GM13976 (cell line): Measurements from ENCODE around the gene GSG1L.

Experiments
- DNase-seq: peaks from one replicate; pipeline ENCODE4 v3.0.0; 2012; ENCODE audit warnings: low spot score
- in situ Hi-C: fragments of 300-500 bp; cut with MboI; formaldehyde crosslinking; loops from one replicate; pipeline ENCODE4 v1.12.0; 2022; ENCODE audit warnings: low sequenced_read_pairs, mixed read lengths, inconsistent platforms; ENCODE audit not compliant: unreplicated experiment
- TF ChIP-seq, protein P1 (sequence below): IDR thresholded peaks from 2 replicates; pipeline ENCODE4 v1.5.1; 2012; ENCODE audit warnings: borderline replicate concordance, mild to moderate bottlenecking; ENCODE audit not compliant: insufficient read depth; ENCODE audit errors: extremely low read depth, missing control alignments, control extremely low read depth

The GSG1L gene

GRCh38 chr16:27853101-27853500, 210.4 kb downstream of the GSG1L start:
- in situ Hi-C loops = no loop called here
- peak; percentile 6 for DNase-seq
- TF ChIP-seq, protein P1, sequence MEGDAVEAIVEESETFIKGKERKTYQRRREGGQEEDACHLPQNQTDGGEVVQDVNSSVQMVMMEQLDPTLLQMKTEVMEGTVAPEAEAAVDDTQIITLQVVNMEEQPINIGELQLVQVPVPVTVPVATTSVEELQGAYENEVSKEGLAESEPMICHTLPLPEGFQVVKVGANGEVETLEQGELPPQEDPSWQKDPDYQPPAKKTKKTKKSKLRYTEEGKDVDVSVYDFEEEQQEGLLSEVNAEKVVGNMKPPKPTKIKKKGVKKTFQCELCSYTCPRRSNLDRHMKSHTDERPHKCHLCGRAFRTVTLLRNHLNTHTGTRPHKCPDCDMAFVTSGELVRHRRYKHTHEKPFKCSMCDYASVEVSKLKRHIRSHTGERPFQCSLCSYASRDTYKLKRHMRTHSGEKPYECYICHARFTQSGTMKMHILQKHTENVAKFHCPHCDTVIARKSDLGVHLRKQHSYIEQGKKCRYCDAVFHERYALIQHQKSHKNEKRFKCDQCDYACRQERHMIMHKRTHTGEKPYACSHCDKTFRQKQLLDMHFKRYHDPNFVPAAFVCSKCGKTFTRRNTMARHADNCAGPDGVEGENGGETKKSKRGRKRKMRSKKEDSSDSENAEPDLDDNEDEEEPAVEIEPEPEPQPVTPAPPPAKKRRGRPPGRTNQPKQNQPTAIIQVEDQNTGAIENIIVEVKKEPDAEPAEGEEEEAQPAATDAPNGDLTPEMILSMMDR = no peak

DNA sequence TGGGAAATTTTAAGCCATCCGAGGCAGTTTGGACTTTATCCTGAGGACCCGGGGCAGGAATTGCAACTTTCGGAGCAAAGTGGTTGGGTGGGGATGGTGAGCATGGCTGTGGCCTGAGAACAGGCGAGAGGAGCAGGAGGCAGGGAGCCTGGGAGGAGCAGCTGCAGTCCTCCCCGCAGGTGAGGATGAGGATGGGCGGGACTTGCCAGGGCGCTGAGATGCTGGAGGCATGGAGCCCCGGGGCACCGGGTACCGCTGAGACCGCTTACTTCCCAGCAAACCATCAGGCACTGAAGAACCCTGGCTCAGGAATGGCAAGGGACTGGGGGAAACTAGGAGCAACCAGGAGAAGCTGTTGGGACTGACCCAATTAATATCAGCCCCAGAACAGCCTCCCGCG, 210.8 kb downstream of the GSG1L start:
- TF ChIP-seq, protein P1 = no peak
- in situ Hi-C loops = no loop called here
- peak; percentile 8 for DNase-seq

DNA sequence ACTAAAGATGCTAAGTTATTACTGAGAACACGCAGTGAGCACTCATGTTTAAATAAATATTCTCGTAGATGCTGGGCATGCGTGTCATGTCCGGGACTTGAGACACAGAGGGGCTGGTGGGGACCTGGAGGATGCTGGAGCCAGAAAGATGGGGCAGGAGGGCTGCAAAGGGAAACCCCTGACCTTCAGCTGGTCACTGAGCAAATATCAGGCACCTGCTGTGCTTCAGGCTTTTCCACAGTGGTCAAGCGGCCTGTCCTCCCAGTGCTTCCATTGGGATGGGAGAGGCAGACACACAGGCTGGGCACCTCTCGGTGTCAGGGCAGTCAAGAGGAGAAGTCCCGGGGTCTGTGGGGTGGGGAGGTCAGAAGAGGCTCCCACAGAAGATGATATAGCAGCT, 211.4 kb downstream of the GSG1L start:
- TF ChIP-seq, protein P1 = no peak
- peak; percentile 7 for DNase-seq
- in situ Hi-C loops = no loop called here

- TF ChIP-seq, protein P1 = no peak
- peak; percentile 4 for DNase-seq
- in situ Hi-C loops = no loop called here
Measured at GRCh38 chr16:27851586-27851985, 211.9 kb downstream of the GSG1L start.

GRCh38 chr16:27849621-27850020, 213.9 kb downstream of the GSG1L start:
- DNase-seq = no peak
- TF ChIP-seq, protein P1 = no peak
- in situ Hi-C loops = no loop called here

DNA sequence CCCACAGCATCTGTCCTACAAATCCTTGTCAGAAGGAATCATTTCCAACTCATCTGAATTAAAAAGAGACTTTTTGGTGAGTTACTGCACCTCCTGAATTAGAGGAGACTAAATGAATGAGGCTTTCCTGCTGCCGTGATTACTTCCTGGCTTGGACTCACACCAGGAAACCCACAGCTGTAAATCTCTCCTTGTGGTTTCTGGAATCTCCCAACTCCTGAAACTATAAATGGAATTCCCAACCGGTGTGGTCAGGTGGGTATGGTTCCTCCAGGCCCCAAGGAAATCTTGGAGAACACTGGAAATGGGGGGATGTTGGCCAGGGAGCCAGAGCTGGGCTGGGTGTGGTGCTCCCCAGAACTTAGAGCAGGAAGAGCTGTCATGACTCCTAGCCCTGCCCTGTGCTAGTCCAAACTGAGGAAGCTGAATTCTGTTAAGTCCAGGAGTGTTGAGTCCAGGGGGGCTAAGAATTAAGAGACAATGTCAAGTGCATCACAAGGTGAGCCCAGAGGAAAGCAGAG, 216.4 kb downstream of the GSG1L start:
- DNase-seq = no peak
- in situ Hi-C loops = no loop called here
- TF ChIP-seq, protein P1 = no peak
